Astrocyte (in vitro differentiated cells and primary cell): ENCODE results near the gene COP1. TPM values are rescaled to one million over a fixed set of nuclear protein-coding genes. Genes with fewer than 3 reads are reported as not detected.
"Not testable (repeated sequence)": the region's sequence is repeated elsewhere in the genome, so short reads cannot be mapped to it uniquely, and the experiment has no call there.

ENCODE experiments used
- DNase-seq: peaks from one replicate; pipeline ENCODE4 v3.0.0-alpha.2; 2010; ENCODE audit warnings: low read depth
- FAIRE-seq: peaks from 2 replicates; lab custom pipeline; 2011; peaks lifted over from hg19 to GRCh38; lab: Jason Lieb, UNC
- H2AFZ ChIP-seq: 2 replicates; pipeline ENCODE4 v1.6.0; 2012; ENCODE audit warnings: low read depth, low read length, inconsistent platforms
- H3K27ac ChIP-seq: 2 replicates; pipeline ENCODE4 v1.5.1; 2011; ENCODE audit warnings: low read depth, low read length, inconsistent platforms
- H3K27me3 ChIP-seq: 2 replicates; pipeline ENCODE4 v1.6.0; 2011; ENCODE audit warnings: low read length, inconsistent platforms; ENCODE audit not compliant: insufficient read depth
- H3K36me3 ChIP-seq: 2 replicates; pipeline ENCODE4 v1.5.1; 2011; ENCODE audit warnings: low read length, inconsistent platforms; ENCODE audit not compliant: insufficient read depth
- H3K4me1 ChIP-seq: 2 replicates; pipeline ENCODE4 v1.5.1; 2011; ENCODE audit warnings: low read length, inconsistent platforms; ENCODE audit not compliant: insufficient read depth
- H3K4me2 ChIP-seq: 2 replicates; pipeline ENCODE4 v1.6.0; 2012; ENCODE audit warnings: low read length, inconsistent platforms
- H3K4me3 ChIP-seq: 2 replicates; pipeline ENCODE4 v1.5.1; 2011; ENCODE audit warnings: low read depth, mild to moderate bottlenecking, low read length, inconsistent platforms; ENCODE audit not compliant: insufficient read depth
- H3K79me2 ChIP-seq: 2 replicates; pipeline ENCODE4 v1.6.0; 2012; ENCODE audit warnings: mild to moderate bottlenecking, low read length, inconsistent platforms; ENCODE audit not compliant: insufficient read depth
- H3K9ac ChIP-seq: 2 replicates; pipeline ENCODE4 v1.6.0; 2012; ENCODE audit warnings: mild to moderate bottlenecking, low read length, inconsistent platforms
- H3K9me3 ChIP-seq: 2 replicates; pipeline ENCODE4 v1.5.1; 2012; ENCODE audit warnings: low read depth, mild to moderate bottlenecking, low read length, inconsistent platforms; ENCODE audit not compliant: insufficient read depth
- H4K20me1 ChIP-seq: 2 replicates; pipeline ENCODE4 v1.6.0; 2012; ENCODE audit warnings: low read length, inconsistent platforms; ENCODE audit not compliant: insufficient read depth
- H3K27ac Mint-ChIP-seq: one replicate; pipeline ENCODE4 v1.8.0; 2021; ENCODE audit warnings: mild to moderate bottlenecking, mixed read lengths; ENCODE audit not compliant: unreplicated experiment
- H3K27me3 Mint-ChIP-seq: one replicate; pipeline ENCODE4 v1.8.0; 2021; ENCODE audit warnings: low read depth, mixed read lengths; ENCODE audit not compliant: unreplicated experiment
- H3K36me3 Mint-ChIP-seq: one replicate; pipeline ENCODE4 v1.8.0; 2021; ENCODE audit warnings: low read depth, mixed read lengths; ENCODE audit not compliant: unreplicated experiment
- H3K4me1 Mint-ChIP-seq: one replicate; pipeline ENCODE4 v1.8.0; 2021; ENCODE audit warnings: low read depth, mixed read lengths; ENCODE audit not compliant: unreplicated experiment
- H3K4me3 Mint-ChIP-seq: one replicate; pipeline ENCODE4 v1.8.0; 2021; ENCODE audit warnings: mild to moderate bottlenecking, moderate library complexity, mixed read lengths; ENCODE audit not compliant: unreplicated experiment
- H3K9me3 Mint-ChIP-seq: one replicate; pipeline ENCODE4 v1.8.0; 2021; ENCODE audit warnings: mild to moderate bottlenecking, mixed read lengths; ENCODE audit not compliant: unreplicated experiment
- CTCF ChIP-seq: IDR thresholded peaks from 2 replicates; pipeline ENCODE4 v1.5.1; 2011; ENCODE audit warnings: low read depth, mild to moderate bottlenecking, inconsistent platforms, low read length, moderate library complexity; ENCODE audit not compliant: insufficient read depth
- EZH2 ChIP-seq: IDR thresholded peaks from 2 replicates; pipeline ENCODE4 v1.6.1; 2012; ENCODE audit warnings: mild to moderate bottlenecking, low read length, inconsistent platforms; ENCODE audit not compliant: insufficient read depth
- total RNA-seq: library from RNA; stranded (reverse); gene quantifications from 2 replicates; pipeline ENCODE4 v1.2.1, GENCODE V29; 2021

The COP1 gene
- total RNA-seq, 1 donor from 2014 or later: 45.9 TPM

GRCh38 chr1:176022574-176022973 lies 184.5 kb downstream of the COP1 start:
- Histone ChIP-seq H3K27me3 (no peaks in the 10 kb centered on the region), H2AFZ (no peak overlapping the region), H3K4me3 (no peak overlapping the region), H3K27ac (no peak overlapping the region), H3K9me3 (no peaks in the 10 kb centered on the region), H3K9ac (no peak overlapping the region), H4K20me1 (no peaks in the 10 kb centered on the region), H3K36me3 (peaks cover 4% of the 10 kb centered on the region), H3K79me2 (no peaks in the 10 kb centered on the region), H3K4me1 (no peaks in the 10 kb centered on the region), H3K4me2 (no peak overlapping the region)
- H3K27me3 Mint-ChIP-seq: no peaks in the 10 kb centered on the region
- H3K4me3 Mint-ChIP-seq: no peak overlapping the region
- DNase-seq (no peak), FAIRE-seq (peak; percentile 55)
- no peak overlapping the region for H3K27ac Mint-ChIP-seq
- no peaks in the 10 kb centered on the region for H3K9me3 Mint-ChIP-seq
- peaks cover 4% of the 10 kb centered on the region for H3K4me1 Mint-ChIP-seq
- no peak for TF ChIP-seq CTCF
- no peak for TF ChIP-seq EZH2
- H3K36me3 Mint-ChIP-seq: peaks cover 2% of the 10 kb centered on the region

- H3K4me1 Mint-ChIP-seq: peaks cover 6% of the 10 kb centered on the region
- H4K20me1 ChIP-seq: no peaks in the 10 kb centered on the region
- no peaks in the 10 kb centered on the region for H3K79me2 ChIP-seq
- H3K4me2 ChIP-seq: no peak overlapping the region
- H3K27me3 ChIP-seq: no peaks in the 10 kb centered on the region
- H3K27ac ChIP-seq: no peak overlapping the region
- no peak overlapping the region for H3K27ac Mint-ChIP-seq
- H3K9me3 Mint-ChIP-seq: no peaks in the 10 kb centered on the region
- no peaks in the 10 kb centered on the region for H3K4me1 ChIP-seq
- no peaks in the 10 kb centered on the region for H3K9me3 ChIP-seq
- no peak overlapping the region for H3K4me3 ChIP-seq
- H3K4me3 Mint-ChIP-seq: no peak overlapping the region
- FAIRE-seq (no peak), DNase-seq (no peak)
- no peaks in the 10 kb centered on the region for H3K27me3 Mint-ChIP-seq
- no peak overlapping the region for H2AFZ ChIP-seq
- H3K36me3 ChIP-seq: peaks cover 4% of the 10 kb centered on the region
- TF ChIP-seq CTCF (no peak), EZH2 (no peak)
- no peak overlapping the region for H3K9ac ChIP-seq
- H3K36me3 Mint-ChIP-seq: peaks cover 2% of the 10 kb centered on the region
These were observed 189.4 kb downstream of the COP1 start for GRCh38 chr1:176017722-176018121.

- H3K9me3 Mint-ChIP-seq: peaks cover 7% of the 10 kb centered on the region
- H3K4me1 Mint-ChIP-seq: no peaks in the 10 kb centered on the region
- Histone ChIP-seq H2AFZ (no peak overlapping the region), H3K27me3 (no peaks in the 10 kb centered on the region), H3K79me2 (no peaks in the 10 kb centered on the region), H3K9ac (no peak overlapping the region), H3K9me3 (no peaks in the 10 kb centered on the region), H3K36me3 (no peaks in the 10 kb centered on the region), H3K4me1 (no peaks in the 10 kb centered on the region), H4K20me1 (no peaks in the 10 kb centered on the region), H3K27ac (no peak overlapping the region), H3K4me2 (no peak overlapping the region), H3K4me3 (no peak overlapping the region)
- no peak overlapping the region for H3K27ac Mint-ChIP-seq
- DNase-seq (no peak), FAIRE-seq (no peak)
- TF ChIP-seq CTCF (no peak), EZH2 (no peak)
- no peak overlapping the region for H3K4me3 Mint-ChIP-seq
- peaks cover 12% of the 10 kb centered on the region for H3K36me3 Mint-ChIP-seq
- no peaks in the 10 kb centered on the region for H3K27me3 Mint-ChIP-seq
These were observed 197.1 kb downstream of the COP1 start for GRCh38 chr1:176009951-176010350.

- not testable (repeated sequence) for H3K4me1 ChIP-seq, H3K36me3 ChIP-seq, H3K27me3 Mint-ChIP-seq, H4K20me1 ChIP-seq, FAIRE-seq, H3K9me3 ChIP-seq, DNase-seq, H3K4me1 Mint-ChIP-seq, H3K4me2 ChIP-seq, H2AFZ ChIP-seq, H3K4me3 Mint-ChIP-seq, H3K4me3 ChIP-seq, H3K9me3 Mint-ChIP-seq, H3K27ac ChIP-seq, H3K79me2 ChIP-seq, H3K27ac Mint-ChIP-seq, H3K27me3 ChIP-seq, H3K9ac ChIP-seq
- H3K36me3 Mint-ChIP-seq: peaks cover 13% of the 10 kb centered on the region
These were observed 199.2 kb downstream of the COP1 start for GRCh38 chr1:176007756-176008389.
